COLO668 (cell line): ENCODE measurements around the gene KIN.
A peak's percentile ranks its signal among the peaks of the same experiment; 100 is the strongest.
"Not testable (repeated sequence)": the region's sequence is repeated elsewhere in the genome, so short reads cannot be mapped to it uniquely, and the experiment has no call there.

Experiments used
- DNase-seq: peaks from one replicate; lab custom pipeline; 2025; ENCODE audit not compliant: unreplicated experiment; lab: John Stamatoyannopoulos, UW

Gene KIN

GRCh38 chr10:7738536-7739407 is 49.0 kb downstream of the KIN start:
- DNase-seq, result peak; percentile 3

GRCh38 chr10:7734821-7735220 is 53.0 kb downstream of the KIN start:
- DNase-seq, result no peak

- DNase-seq, result no peak
Measured at GRCh38 chr10:7722927-7723529, 64.8 kb downstream of the KIN start.

GRCh38 chr10:7720478-7720877 is 67.3 kb downstream of the KIN start:
- DNase-seq, result no peak

- DNase-seq, result no peak
Measured at GRCh38 chr10:7718685-7719084, 69.1 kb downstream of the KIN start.

GRCh38 chr10:7717767-7718166 is 70.0 kb downstream of the KIN start:
- DNase-seq, result no peak

- no peak for DNase-seq
Measured at GRCh38 chr10:7715515-7715914, 72.3 kb downstream of the KIN start.

- not testable (repeated sequence) for DNase-seq
Measured at GRCh38 chr10:7711075-7711474, 76.7 kb downstream of the KIN start.

- DNase-seq, result no peak
Measured at GRCh38 chr10:7710446-7710845, 77.3 kb downstream of the KIN start.

- DNase-seq, result no peak
Measured at GRCh38 chr10:7708832-7709231, 79.0 kb downstream of the KIN start.

GRCh38 chr10:7707858-7708622 is 79.8 kb downstream of the KIN start:
- DNase-seq, result no peak

- DNase-seq, result no peak
Measured at GRCh38 chr10:7707102-7707501, 80.7 kb downstream of the KIN start.

- no peak for DNase-seq
Measured at GRCh38 chr10:7706534-7707073, 81.2 kb downstream of the KIN start.

GRCh38 chr10:7705341-7705740 is 82.5 kb downstream of the KIN start:
- no peak for DNase-seq

- DNase-seq, result no peak
Measured at GRCh38 chr10:7704071-7705016, 83.4 kb downstream of the KIN start.

GRCh38 chr10:7703140-7703539 is 84.7 kb downstream of the KIN start, which contains the start of gene ITIH2:
ITIH2 (plus strand) TSS chr10:7703316; CDS start chr10:7703435, 119 bp downstream.
- no peak for DNase-seq

- no peak for DNase-seq
Measured at GRCh38 chr10:7702288-7702812, 85.4 kb downstream of the KIN start.

GRCh38 chr10:7701158-7701742 is 86.5 kb downstream of the KIN start:
- no peak for DNase-seq
